GM12892 (cell line): ENCODE measurements around the gene TEX48.

Source experiments
- POLR2A ChIP-seq: IDR thresholded peaks from 2 replicates; pipeline ENCODE4 v1.6.1; 2011; ENCODE audit warnings: low read depth, low read length, control low read depth
- TAF1 ChIP-seq: IDR thresholded peaks from 2 replicates; pipeline ENCODE4 v1.6.1; 2011; ENCODE audit warnings: low read depth, mild to moderate bottlenecking, control low read depth, low read length, borderline replicate concordance

- TF ChIP-seq POLR2A (no peak), TAF1 (no peak)
Observed at GRCh38 chr9:114684036-114684435, 2.0 kb upstream of the TEX48 start.
